ENCODE measurements around the gene DOCK11.
"Not testable (repeated sequence)": the region's sequence is repeated elsewhere in the genome, so short reads cannot be mapped to it uniquely, and the experiment has no call there.

DOCK11 gene

DNA sequence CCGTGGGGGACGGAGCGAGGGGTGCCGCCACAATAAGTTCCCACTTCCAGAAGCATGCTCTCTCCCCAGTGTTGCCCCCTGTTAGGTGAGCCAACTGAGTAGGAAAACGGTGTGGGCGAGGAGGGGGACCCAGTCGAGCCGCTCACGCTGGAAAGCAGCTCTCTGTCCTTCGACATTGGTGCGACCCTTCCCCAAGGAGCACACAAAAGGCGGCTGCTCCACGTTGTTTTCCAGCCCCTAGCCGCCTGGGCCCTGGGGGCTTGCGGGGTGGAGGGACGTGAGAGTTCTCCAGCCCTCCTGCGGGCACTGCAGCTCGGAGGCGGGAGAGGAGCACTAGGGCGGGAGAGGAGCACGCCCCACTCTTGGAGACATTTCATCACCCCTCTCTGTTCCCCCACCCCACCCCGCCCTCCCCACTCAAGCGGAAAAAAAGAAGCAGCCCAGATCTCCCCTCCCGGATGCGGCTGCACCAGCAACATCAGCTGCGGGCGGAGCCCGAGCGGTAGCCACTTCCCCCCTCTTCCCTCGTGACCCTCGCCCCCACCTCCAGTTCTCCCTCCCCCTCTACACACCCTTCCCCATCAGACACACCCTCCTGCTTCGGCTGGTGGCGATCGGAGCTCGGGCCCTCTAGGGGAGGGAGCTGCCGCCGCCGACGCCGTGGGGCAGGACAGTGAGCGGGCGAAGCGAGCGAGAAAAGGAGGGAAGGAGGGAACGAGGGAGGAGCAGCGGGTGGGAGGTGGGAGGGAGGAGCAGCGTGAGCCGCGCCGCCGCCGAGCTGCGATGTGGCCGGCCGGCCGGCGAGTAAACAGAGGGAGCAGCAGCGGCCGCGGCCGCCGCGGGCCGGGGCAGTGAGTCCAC, at the start of gene DOCK11:
Gene DOCK11, plus strand, starts transcription at position 755 of the 861 bp plus-strand sequence. CDS start 157 bp downstream, outside the sequence.
- DNase-seq: peak; percentile 90

DNA sequence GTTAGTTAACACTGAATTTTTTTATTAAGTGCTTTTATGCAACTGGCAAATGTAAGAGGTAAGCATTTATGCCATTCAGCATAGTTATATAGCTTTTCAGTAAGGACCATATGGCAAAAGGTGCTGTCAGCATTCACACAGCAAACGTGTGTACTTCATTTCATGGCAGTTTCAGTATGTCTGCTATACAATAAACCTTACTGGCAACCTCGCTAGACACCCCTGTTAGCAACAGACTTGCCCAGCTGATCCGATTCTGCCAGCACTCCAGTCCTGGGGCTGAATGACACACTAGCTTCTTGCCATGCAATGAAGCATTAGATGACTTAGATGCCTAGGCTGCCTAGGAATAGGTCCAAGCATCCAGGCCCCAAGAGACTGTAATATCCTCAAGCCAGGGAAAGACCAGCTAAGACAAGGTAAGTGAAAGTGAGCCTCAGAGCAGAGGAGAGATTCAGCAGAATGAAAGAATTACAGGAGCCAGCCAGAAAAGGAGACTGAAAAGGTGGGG, 47.3 kb upstream of the DOCK11 start:
- DNase-seq: no peak

DNA sequence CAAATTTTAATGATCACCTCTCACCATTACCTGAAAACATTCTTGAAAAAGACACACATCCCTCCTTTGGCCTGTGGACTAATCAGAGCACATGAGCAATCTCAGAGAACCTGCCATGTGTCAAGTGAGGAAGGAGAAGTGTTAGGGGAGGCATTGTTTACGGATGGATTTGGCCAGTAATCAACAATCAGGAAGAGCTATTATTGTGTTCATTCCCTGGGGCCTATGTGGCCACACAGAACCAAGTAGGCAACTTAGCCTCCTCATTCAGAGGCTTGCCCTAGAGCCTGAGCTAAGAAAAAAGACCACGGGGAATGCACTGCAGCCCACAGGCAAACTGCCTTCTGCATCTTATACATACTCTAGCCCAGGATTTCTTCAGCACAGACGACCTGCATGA, 40.6 kb upstream of the DOCK11 start:
- DNase-seq: no peak

DNA sequence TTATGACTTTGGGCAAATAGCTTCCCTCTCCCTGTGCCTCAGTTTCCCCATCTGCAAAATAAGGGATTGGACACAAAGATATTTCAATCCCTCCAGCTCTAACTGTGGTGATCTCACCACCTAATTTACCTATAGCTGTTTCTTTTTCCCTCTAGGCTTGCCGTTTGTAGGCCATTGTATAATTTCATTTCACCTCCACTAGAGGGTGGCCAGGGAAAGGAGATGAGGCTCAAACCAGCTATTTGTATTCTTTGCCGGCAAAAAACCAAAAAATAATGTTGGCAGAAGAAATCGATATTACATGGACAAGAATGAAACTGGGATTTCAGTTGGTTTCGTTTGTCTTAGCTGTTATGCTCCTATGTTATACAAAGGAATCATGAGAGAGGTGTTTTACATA, 36.1 kb upstream of the DOCK11 start:
- peak; percentile 42 for DNase-seq

DNA sequence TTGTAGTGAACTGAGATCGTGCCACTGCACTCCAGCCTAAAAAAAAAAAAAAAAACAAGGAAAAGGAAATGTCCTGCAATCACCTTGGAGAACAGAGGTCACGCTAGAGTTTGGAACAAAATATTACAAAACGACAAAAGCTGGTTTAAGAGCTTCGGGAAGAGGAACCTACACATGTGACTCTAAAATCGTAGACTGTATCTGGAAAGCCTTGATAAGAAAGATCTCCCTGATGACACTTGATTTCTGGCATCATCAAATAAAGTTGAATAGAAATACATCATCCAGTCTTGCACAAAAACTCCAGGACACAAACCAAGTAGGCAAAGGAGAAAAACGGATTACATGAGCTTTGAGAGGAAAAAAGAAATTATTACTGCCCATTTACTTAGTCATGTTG, 31.1 kb upstream of the DOCK11 start:
- no peak for DNase-seq

DNA sequence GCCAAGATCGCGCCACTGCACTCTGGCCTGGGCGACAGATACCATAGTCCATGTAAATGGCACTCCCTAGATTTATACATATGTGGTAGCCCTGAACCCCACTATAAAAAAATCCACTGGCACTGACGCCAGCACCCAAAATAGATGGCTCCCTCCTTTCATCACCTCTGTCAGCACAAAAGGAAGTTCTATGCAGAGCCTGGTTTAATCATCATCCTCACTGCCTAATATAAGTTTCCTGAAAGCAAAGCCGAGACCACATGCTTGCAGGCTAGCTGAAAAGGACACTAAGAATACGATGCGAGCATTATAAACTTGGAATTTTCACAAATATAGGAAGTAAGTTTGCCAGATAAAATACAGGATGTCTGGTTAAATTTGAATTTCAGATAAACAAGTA, 27.5 kb upstream of the DOCK11 start:
- DNase-seq: no peak

DNA sequence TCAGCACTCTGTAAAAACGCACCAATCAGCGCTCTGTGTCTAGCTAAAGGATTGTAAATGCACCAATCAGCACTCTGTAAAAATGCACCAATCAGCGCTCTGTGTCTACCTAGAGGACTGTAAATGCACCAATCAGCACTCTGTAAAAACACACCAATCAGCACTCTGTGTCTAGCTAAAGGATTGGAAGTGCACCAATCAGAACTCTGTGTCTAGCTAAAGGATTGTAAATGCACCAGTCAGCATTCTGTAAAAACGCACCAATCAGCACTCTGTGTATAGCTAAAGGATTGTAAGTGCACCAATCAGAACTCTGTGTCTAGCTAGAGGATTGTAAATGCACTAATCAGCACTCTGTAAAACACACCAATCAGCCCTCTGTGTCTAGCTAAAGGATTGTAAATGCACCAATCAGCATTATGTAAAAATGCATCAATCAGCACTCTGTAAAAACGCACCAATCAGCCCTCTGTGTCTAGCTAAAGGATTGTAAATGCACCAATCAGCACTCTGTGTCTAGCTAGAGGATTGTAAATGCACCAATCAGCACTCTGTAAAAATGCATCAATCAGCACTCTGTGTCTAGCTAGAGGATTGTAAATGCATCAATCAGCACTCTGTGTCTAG, 24.8 kb upstream of the DOCK11 start:
- DNase-seq: not testable (repeated sequence)

DNA sequence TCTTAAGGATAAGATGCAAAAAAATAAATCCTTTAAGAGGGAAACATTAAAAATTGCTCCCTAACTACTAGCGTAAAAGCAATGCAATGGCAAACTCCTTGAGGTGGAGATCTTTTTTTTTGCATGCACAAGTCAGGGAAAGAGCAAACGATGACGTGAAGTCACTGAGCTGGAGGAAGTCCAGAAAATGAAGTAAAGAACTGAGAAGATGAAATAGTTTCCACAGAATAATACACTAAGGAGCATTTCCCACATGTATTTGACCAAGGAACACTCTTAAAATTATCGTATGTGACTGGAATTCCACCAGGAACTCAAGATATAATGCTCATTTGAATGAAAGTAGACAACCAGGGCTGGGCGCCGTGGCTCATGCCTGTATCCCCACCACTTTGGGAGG, 21.0 kb upstream of the DOCK11 start:
- DNase-seq: no peak

DNA sequence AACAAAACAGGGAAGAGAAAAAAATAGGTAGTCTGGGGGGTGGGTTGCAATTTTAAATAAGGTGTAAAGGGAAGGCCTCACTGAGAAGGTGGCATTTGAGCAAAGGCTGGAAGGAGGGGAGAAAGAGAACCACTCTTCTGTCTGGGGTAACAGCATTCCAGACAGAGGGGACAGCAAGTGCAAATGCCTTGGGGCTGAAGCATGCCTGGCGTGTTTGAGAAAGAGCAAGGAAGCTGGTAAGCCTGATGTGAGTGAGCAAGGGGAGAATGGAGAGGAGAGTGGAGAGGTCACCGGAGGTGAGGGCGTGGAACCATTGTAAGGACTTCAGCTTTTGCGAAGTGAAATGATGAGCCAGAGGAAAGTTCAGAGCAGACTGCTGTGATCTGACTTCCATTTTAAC, 19.7 kb upstream of the DOCK11 start:
- no peak for DNase-seq

DNA sequence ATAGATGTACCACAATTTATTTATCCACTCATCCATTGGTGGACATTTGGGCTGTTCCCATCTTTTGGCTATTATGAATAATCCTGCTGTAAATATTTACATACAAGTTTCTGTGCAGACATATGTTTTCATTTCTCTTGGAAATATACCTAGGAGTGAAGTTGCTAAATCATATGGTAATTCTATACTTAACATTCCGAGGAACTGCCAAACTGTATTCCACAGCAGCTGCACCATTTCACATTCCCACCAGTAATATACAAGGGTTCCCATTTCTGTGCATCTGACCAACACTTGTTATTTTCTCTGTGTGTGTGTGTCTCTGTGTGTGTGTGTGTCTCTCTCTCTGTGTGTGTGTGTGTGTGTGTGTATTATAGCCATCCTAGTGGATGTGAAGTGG, 15.4 kb upstream of the DOCK11 start:
- no peak for DNase-seq

DNA sequence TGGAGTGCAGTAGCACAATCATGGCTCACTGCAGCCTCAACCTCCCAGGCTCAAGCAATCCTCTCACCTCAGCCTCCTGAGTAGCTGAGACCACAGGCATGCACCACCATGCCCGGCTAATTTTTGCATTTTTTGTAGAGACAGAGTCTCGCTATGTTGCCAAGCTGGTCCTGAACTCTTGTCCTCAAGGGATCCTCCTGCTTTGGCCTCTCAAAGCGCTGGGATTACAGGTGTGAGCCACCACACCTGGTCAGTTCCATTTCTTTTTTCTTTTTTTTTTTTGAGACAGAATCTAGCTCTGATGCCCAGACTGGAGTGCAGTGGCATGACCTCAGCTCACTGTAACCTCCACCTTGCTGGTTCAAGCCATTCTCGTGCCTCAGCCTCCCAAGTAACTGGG, 13.2 kb upstream of the DOCK11 start:
- DNase-seq: not testable (repeated sequence)

DNA sequence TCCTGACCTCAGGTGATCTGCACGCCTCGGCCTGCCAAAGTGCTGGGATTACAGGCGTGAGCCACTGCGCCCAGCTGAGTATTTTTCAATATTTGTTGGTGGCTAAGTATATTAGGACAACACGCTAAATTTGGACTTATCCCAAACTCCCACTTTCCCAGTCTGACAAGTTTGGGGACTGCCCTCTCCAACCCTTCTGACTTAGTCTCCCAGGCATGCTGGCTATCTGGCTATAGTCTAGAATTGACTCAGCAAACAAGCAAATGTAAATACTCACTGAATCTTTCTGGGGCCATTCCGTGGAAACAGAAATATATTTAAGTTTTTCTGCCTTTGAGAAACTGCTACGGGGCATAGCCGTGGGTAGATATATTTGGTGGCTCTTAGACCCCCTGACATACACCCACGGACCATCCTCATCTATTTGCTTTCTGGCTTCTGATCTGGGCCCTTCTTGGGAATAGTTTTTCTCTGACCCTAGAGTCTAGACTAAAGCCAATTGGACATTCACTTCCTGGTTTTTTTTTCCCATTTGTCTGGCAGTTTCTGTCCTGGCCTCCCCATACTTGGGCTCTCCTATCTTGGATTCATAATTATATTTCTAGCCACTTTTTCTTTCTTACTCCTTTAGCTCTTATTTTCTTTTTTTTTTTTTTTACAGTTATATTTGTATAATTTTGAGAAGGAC, 11.3 kb upstream of the DOCK11 start:
- no peak for DNase-seq

DNA sequence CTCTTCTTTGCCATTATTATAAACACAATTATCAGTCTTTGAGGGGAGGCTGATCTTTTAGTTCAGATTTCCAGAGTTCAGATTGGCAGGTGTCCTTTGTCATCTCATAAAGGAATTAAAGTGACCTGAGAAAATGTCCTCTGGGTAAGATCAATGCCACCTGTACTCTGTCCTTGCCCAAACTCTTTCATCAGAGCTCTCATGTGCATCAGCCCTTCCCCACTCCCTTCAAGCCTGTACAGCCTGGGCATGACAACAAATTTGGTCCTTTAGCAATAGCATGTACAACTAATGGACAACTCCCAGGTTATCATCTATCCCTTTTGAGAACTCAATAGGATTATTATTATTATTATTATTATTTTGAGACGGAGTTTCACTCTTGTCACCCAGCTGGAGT, 8.9 kb upstream of the DOCK11 start:
- not testable (repeated sequence) for DNase-seq

DNA sequence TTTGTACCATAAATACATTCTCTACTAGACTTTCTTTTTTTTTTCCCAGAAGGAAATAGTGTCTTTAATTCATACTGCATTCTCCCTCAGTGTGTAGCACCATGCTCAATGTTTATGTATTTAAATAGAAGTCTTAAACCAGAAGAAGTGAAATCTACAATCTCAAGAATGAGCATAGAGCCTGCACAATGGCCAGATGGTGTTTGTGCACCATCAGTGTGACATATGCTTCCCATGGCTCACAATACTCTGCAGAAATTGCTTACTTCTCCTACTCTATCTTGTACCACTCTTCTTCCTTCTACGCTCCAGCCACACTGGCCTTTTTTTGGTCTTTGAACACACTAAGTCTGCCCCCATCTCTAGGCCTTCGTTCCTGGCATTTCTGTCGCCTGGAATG, 2.6 kb upstream of the DOCK11 start:
- no peak for DNase-seq

DNA sequence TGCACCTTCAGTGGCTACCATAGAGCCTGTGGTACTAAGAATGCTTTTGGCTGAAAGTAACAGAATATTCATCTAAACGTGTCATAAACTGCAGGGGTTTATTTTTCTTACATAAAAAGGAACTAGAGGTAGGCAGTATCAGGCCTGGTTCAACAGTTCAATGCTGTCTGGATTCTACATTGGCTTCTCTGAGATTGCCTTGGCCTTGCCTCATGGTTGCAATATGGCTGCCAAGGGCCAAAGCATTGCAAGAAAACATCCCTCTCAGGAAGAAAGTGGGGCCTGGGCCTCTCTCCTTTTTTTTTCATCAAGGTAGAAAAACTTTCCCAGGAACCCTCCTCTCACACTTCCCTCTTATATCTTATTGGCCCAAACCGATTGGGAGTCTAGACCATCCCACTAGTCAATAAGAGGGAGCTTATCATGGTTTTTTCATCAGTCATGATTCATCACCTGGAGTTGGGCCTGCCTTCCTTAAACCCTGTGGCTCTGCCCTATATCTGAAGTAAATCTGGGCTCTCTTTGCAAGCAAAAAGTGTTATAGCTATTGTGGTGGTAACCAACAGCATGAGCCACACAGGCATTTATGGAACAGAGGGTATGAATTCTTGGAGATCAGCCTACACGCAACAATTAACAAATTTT, 1.8 kb upstream of the DOCK11 start:
- DNase-seq: no peak

DNA sequence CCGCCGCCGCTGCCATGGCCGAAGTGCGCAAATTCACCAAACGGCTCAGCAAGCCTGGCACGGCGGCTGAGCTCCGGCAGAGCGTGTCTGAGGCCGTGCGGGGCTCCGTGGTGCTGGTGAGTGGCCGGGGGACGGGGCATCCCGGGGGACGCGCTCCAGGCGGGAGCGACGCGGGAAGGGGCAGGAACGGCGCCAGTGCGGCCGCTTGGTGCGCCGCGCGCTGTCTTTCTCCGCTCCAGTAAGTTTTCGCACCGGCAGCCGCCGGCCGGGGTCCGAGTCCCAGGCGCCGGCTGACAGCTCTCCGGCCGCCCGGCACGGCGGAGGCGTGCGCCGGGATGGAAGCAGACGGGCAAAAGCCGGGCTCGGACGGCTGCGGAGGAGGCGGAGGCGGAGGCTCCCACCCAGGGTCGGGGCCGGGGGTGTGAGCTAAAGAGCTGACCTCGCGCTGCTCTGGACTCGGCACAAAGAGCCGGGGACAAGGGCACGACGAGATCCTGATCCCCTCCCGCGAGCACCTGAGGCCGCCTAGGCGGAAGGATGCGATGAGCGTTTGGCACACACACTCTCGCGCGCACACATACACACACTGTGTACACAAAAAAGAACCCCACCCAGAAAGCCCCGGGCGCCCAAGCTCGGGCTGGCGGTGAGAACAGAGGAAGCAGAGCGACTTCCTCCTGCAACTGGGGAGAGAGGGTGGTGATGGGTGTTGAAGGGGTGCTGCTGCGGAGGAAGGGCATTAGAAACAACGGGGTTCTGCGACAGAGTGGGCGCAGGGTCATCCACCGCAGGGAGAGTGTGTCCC, 545 bp downstream of the DOCK11 start:
- DNase-seq: peak; percentile 85

DNA sequence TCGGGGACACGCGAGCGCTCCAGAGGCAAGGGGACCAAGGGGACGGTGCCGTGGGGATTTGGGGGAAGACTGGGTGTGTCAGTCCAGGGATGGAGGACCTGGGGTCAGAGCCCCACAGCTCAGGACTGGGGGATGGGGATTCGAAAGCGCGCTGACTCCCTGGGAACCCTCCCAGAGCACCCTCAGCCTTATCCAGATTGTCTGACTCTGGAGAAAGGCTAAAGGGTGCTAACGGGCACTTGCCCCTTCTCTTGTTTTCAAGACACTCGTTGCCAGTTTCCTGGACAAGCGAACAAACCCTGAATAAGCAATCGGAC, 1.1 kb downstream of the DOCK11 start:
- DNase-seq: no peak

DNA sequence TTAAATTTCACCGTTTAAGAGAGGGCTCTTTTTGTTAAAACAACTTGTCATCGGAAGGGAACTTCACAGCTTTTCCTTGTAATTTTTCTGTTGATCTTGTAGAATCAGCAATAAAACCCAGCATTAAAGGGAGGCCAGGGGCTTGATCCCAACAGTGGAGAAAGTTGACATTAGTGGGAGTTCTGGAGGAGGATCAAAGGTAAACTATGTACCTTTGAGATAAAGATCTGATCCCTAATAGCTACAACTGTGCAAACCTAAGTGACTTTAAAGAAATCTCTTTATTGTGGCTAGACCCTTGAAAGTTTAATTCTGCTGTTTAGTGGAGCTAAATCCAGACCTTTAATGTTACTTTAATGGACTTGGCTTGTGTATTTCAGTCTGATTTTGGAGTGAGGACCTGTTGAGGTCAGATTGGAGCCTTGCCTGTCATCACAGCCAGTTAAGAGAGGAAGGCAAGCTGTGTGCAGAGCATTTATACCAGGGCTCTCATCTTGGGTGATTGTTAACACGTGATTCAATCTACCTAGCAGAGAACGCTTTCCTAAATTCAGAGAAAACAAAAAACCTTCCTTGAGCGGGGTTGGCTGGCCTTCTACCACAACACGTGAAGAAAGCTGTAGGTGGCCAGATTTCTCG, 1.7 kb downstream of the DOCK11 start:
- peak; percentile 57 for DNase-seq

DNA sequence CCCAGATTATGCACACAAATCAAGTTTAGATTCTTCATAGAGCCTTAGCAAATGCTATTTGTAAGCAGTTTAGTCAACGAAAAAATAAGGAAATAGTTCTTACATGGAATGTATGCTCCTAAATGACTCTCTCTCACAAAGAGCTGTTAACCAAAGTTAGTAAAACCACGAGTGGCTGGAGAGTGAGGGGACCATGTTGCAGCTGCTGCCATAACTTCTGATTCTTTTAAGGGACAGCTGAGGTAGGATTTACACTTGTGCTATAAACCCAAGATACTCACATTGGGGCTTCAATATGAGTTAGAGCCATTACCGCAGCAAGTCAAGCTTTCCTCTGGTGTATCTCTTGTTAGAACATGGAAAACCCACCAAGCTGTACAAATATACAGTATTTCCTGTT, 2.7 kb downstream of the DOCK11 start:
- no peak for DNase-seq

DNA sequence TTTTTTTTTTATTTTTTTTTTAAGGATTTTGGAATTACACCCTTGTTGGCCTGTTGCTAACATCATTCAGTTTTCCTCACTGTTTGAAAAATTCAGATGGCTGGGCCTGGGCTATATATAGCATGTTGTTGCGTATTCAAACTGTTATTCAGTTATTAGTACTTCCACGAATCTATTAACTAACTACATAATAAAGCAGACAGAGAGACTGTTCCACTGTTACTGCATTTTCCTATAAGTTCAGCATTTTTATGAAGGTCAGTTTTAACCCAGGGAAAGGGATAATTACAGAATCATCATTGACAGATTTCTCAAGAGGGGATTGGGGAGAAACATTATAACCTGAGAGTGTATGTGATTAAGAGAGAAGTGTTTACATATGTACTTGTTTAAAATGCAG, 3.1 kb downstream of the DOCK11 start:
- no peak for DNase-seq

DNA sequence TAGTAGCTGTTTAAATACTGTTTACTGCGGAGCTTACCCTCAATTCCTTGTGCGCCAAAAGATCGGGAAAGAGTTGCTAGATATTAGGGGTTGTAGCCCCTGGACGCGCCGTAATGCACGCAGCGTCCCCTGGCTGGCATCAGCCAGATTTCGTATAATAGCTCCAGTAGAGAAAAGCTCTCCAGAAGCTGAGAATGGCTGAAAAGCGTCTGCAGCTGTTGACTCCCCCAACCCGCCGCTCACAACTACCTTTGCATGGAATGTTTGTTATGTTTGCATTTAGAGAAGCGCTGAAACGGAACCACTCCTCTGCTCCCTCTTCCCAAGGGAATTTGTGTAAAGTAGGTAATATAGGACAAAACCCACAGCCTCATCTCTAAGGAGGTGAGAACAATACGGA, 3.7 kb downstream of the DOCK11 start:
- DNase-seq: no peak

Measured in activated CD4-positive, alpha-beta T cell treated with anti-CD3 and anti-CD28 coated beads, Interleukin-10, Interleukin-2, amounts not matched to agents 100 ng/mL and 50 ng/mL, durations not matched to agents 16 hours and 8 hours (primary cell).